Natural killer cell (primary cell): ENCODE measurements around the gene PRRG3. TPM values are rescaled to one million over a fixed set of nuclear protein-coding genes. Genes with fewer than 3 reads are reported as not detected.

ENCODE experiments used
- ATAC-seq, 3 donors: fragments of 150-1000 bp in 2 of 3; fragments of 200-7000 bp in 1 of 3; cut with Tn5 transposase; 1 replicate in 1 of 3; 2 replicates in 2 of 3; pipeline ENCODE4 v1.10.0; 2021; ENCODE audit warnings: mild to moderate bottlenecking in 2 of 3, moderate library complexity in 2 of 3
- DNase-seq, 2 donors: peaks; one replicate each; pipeline versions ENCODE4 v3.0.0 to v3.0.0-alpha.2; 2013 to 2021; ENCODE audit warnings: mixed read lengths in 1 of 2
- H3K27ac ChIP-seq: one replicate; pipeline ENCODE4 v1.5.1; 2013; ENCODE audit warnings: mild to moderate bottlenecking, low read length
- H3K27me3 ChIP-seq: one replicate; pipeline ENCODE4 v1.6.1; 2013; ENCODE audit warnings: low read length; ENCODE audit not compliant: control insufficient read depth, insufficient read depth
- H3K36me3 ChIP-seq: one replicate; pipeline ENCODE4 v1.6.1; 2013; ENCODE audit warnings: low read length; ENCODE audit not compliant: control insufficient read depth, insufficient read depth
- H3K4me1 ChIP-seq: one replicate; pipeline ENCODE4 v1.6.1; 2013; ENCODE audit warnings: low read length; ENCODE audit not compliant: control insufficient read depth, insufficient read depth
- H3K4me3 ChIP-seq: one replicate; pipeline ENCODE4 v1.5.1; 2013; ENCODE audit warnings: low read length
- H3K9me3 ChIP-seq: one replicate; pipeline ENCODE4 v1.6.1; 2013; ENCODE audit warnings: low read length; ENCODE audit not compliant: control insufficient read depth, insufficient read depth
- H3K27ac Mint-ChIP-seq, 2 donors: one replicate each; pipeline ENCODE4 v1.8.0; 2022; ENCODE audit warnings: mild to moderate bottlenecking in 2 of 2, mixed read lengths in 2 of 2, moderate library complexity in 1 of 2
- H3K27me3 Mint-ChIP-seq, 2 donors: one replicate each; pipeline ENCODE4 v1.8.0; 2022; ENCODE audit warnings: low read depth in 2 of 2, mixed read lengths in 2 of 2
- H3K36me3 Mint-ChIP-seq: one replicate; pipeline ENCODE4 v1.8.0; 2022; ENCODE audit warnings: mixed read lengths
- H3K4me1 Mint-ChIP-seq, 2 donors: one replicate each; pipeline ENCODE4 v1.8.0; 2022; ENCODE audit warnings: mixed read lengths in 2 of 2
- H3K4me3 Mint-ChIP-seq: one replicate; pipeline ENCODE4 v1.8.0; 2022; ENCODE audit warnings: mild to moderate bottlenecking, moderate library complexity, mixed read lengths
- H3K9me3 Mint-ChIP-seq, 2 donors: one replicate each; pipeline ENCODE4 v1.8.0; 2022; ENCODE audit warnings: mixed read lengths in 2 of 2
- WGBS: methylation state at CpG from one replicate; pipeline ENCODE4 v1.1.7; 2013; ENCODE audit warnings: missing lambda C conversion rate; ENCODE audit not compliant: insufficient coverage; 5-methylcytosine and 5-hydroxymethylcytosine counted together
- intact Hi-C: fragments of 100-400 bp; cut with micrococcal nuclease; formaldehyde crosslinking; loops from one replicate; pipeline ENCODE4 v1.14.2; 2022
- total RNA-seq, 4 donors: library from RNA; stranded (reverse); fragments of 120-200 nt in 1 of 4; gene quantifications; one replicate each; pipeline versions ENCODE4 v1.2.3 to v1.2.4, GENCODE V29; 2013 to 2022
- TF ChIP-seq, protein P1 (sequence below): fragments of 200-600 bp; IDR thresholded peaks from one replicate; pipeline ENCODE4 v1.8.0; 2022; ENCODE audit warnings: antibody characterized with exemption

Gene PRRG3
- total RNA-seq, result not detected
- total RNA-seq (2013), result not detected

DNA sequence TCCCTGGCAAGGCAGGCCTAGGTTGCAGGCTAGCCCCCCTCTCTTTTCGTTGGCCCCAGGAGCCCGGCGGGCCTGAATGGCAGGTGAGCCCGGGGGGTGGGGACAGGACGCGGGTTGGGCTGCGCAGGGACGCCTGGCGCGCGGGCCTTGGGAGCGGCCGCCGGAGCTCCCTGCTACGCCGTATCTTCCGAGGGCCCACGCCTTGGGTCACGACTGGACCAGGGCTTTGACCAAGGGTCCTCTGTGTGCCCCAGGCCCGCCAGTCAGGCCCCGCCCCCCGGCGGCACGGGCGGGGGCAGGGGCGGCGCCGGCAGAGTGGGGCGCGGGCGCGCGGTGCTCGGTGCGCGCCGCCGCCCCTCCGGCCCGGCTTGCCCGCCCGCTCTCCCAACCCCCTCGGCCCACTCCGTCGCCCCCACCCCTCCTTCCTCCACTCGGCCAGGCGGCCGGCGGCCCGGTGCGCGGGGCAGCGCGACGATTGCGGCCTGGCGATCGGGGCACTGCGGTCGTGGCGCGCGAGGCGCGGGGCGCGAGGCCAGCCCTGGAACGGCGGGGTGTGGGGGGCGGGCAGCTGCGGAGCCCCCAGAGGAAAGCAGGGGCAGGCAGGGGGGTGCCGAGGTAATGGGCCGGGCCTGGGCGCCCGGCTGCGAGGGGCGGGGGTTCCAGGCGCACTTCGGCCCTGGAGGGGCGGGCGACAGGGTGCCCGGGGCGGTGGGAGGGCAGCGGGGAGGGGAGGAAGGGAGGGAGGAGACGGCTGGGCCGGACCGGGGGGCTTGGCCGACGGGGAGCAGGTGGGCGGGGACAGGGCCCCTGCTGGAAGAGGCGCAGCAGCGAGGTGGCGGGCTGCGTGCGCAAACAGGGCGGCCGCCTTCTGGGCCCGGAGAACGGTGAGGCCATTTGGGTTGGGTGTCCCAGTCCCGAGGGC is at the start of gene PRRG3:
TSS of gene PRRG3 (plus strand) at position 798 of the 922 bp plus-strand sequence. CDS start 3,357 bp downstream, outside the sequence.
- no peak for ATAC-seq
- intact Hi-C loops, result no loop called here
- no peak for DNase-seq
- Histone ChIP-seq H3K9me3 (no peaks in the 10 kb centered on the region), H3K4me3 (no peak within 1 kb of the TSS), H3K27ac (no peak within 1 kb of the TSS), H3K4me1 (no peaks in the 10 kb centered on the region), H3K27me3 (no peaks in the 10 kb centered on the region), H3K36me3 (no peaks in the 10 kb centered on the region)
- no peak within 1 kb of the TSS for H3K27ac Mint-ChIP-seq
- no peak within 1 kb of the TSS for H3K4me3 Mint-ChIP-seq
- H3K27me3 Mint-ChIP-seq, result peaks cover 7 to 16% of the 10 kb centered on the region in 2 donors
- TF ChIP-seq, protein P1, sequence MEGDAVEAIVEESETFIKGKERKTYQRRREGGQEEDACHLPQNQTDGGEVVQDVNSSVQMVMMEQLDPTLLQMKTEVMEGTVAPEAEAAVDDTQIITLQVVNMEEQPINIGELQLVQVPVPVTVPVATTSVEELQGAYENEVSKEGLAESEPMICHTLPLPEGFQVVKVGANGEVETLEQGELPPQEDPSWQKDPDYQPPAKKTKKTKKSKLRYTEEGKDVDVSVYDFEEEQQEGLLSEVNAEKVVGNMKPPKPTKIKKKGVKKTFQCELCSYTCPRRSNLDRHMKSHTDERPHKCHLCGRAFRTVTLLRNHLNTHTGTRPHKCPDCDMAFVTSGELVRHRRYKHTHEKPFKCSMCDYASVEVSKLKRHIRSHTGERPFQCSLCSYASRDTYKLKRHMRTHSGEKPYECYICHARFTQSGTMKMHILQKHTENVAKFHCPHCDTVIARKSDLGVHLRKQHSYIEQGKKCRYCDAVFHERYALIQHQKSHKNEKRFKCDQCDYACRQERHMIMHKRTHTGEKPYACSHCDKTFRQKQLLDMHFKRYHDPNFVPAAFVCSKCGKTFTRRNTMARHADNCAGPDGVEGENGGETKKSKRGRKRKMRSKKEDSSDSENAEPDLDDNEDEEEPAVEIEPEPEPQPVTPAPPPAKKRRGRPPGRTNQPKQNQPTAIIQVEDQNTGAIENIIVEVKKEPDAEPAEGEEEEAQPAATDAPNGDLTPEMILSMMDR, result no peak
- no peaks in the 10 kb centered on the region for H3K9me3 Mint-ChIP-seq
- H3K4me1 Mint-ChIP-seq, result no peaks in the 10 kb centered on the region
- WGBS, result 7% methylated on average over 94 of the region's 100 CpGs
- no peaks in the 10 kb centered on the region for H3K36me3 Mint-ChIP-seq

DNA sequence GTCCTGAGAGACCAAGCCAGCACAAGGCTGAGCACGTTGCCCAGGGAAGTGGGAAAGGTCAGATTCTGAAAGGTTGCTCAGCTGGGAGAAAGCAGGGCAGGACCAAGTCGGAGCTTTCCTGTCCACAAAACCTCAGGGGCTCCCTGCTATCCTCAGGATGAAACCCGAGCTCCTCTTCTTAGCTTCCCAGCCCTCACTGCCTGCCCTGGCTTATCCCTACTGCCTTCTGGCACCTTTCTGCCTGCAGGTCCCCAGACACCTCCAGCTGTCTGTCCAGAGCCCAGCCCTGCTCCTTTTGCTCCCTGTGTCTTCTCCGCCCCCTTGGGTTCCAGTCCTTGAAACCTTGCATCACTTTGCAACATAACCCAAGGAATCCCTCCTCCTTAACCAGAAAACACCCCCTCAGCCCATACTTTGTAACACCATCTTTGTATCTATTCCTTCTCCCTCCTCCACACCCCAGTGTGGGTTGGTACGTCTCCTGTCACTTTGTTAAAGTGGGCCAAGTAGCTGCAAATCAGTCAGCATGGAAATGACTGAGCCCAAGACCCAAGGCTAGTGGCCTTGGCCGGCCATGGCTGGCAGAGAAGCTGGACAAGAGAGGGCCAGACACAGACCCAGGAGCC is 20.0 kb upstream of the PRRG3 start:
- H3K4me3 ChIP-seq, result no peak overlapping the region
- DNase-seq (no peak), ATAC-seq (no peak)
- H3K36me3 Mint-ChIP-seq, result no peaks in the 10 kb centered on the region
- H3K27ac Mint-ChIP-seq, result no peak overlapping the region
- H3K9me3 Mint-ChIP-seq, result no peaks in the 10 kb centered on the region
- no peak overlapping the region for H3K4me3 Mint-ChIP-seq
- peaks cover 4 to 9% of the 10 kb centered on the region in 2 donors for H3K27me3 Mint-ChIP-seq
- no peaks in the 10 kb centered on the region for H3K27me3 ChIP-seq
- H3K9me3 ChIP-seq, result no peaks in the 10 kb centered on the region
- no peaks in the 10 kb centered on the region for H3K4me1 ChIP-seq
- intact Hi-C loops, result no loop called here
- TF ChIP-seq, protein P1, result no peak
- WGBS, result 64% methylated on average over 5 of the region's 6 CpGs
- no peak overlapping the region for H3K27ac ChIP-seq
- no peaks in the 10 kb centered on the region for H3K36me3 ChIP-seq
- H3K4me1 Mint-ChIP-seq, result no peaks in the 10 kb centered on the region

DNA sequence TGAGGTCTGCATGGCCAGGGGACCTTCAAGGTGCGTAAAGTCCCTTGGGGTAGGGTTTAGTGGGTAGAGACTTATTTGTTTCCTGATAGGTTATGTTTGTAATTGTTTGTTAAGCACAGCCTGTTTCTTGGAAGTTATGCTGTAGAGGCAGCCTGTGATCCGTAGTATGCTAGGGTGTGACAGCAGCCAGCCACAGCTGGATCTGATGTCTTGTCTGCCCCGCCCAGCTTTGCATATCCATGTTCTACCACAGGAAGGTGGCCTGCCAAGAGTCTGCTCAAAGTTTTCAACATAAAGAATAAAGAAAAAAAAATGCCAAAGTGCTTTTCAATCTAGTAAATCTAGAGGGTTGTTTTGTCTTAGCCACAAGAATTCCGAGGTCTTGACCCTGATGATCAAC is 19.1 kb upstream of the PRRG3 start:
- H3K9me3 ChIP-seq, result no peaks in the 10 kb centered on the region
- no peaks in the 10 kb centered on the region for H3K9me3 Mint-ChIP-seq
- no peak overlapping the region for H3K27ac Mint-ChIP-seq
- no peak overlapping the region for H3K4me3 Mint-ChIP-seq
- WGBS, result 73% methylated on average over 3 of the region's 4 CpGs
- H3K36me3 Mint-ChIP-seq, result no peaks in the 10 kb centered on the region
- TF ChIP-seq, protein P1, result no peak
- peaks cover 4 to 10% of the 10 kb centered on the region in 2 donors for H3K27me3 Mint-ChIP-seq
- H3K27ac ChIP-seq, result no peak overlapping the region
- intact Hi-C loops, result no loop called here
- H3K4me1 Mint-ChIP-seq, result no peaks in the 10 kb centered on the region
- no peaks in the 10 kb centered on the region for H3K27me3 ChIP-seq
- H3K4me3 ChIP-seq, result no peak overlapping the region
- no peaks in the 10 kb centered on the region for H3K4me1 ChIP-seq
- no peaks in the 10 kb centered on the region for H3K36me3 ChIP-seq
- DNase-seq (no peak), ATAC-seq (no peak)
